NCI-H460 (cell line): ENCODE results near the gene PRDM5. TPM values are rescaled to one million over a fixed set of nuclear protein-coding genes. Genes with fewer than 3 reads are reported as not detected.

ENCODE experiments used
- DNase-seq: peaks from one replicate; pipeline ENCODE4 v3.0.0-alpha.2; 2016; ENCODE audit warnings: low read depth; ENCODE audit errors: extremely low read depth
- total RNA-seq: library from RNA; depleted of rRNA; stranded (reverse); fragments of >200 nt; shearing (Covaris generic); gene quantifications from 2 replicates; pipeline ENCODE4 v1.2.3, GENCODE V29; 2014

Gene PRDM5
- total RNA-seq, 1 experiment from 2014 or later: 11.9 TPM

DNA sequence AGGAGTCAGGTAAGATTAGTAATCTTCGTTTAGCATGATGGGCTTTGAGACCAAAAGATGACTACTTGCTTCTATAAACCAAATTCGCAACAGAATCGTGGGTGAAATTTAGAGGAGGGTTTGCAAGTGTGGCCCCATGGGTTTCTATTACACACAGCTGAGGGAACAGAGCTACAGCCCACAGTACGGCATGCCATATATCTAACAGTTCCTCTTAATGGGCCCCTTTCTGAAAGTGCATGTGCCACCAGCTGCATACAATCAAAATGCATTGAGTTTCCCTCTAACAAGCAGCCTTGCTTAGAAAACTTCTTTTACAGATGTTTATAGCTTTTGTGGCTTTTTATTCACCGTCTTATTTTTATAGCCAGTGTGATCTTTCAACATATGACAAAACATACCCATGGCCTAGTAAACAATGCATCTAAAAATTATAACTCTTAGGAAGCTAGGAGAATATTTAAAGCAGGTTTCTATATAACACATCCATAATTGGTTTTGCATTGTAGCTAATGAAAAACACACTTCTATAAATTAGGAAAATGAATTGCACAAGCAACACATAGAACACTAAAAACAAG, 202.1 kb downstream of the PRDM5 start:
- no peak for DNase-seq

- DNase-seq: peak; percentile 30
These were observed 203.5 kb downstream of the PRDM5 start for GRCh38 chr4:120718979-120719566.

DNA sequence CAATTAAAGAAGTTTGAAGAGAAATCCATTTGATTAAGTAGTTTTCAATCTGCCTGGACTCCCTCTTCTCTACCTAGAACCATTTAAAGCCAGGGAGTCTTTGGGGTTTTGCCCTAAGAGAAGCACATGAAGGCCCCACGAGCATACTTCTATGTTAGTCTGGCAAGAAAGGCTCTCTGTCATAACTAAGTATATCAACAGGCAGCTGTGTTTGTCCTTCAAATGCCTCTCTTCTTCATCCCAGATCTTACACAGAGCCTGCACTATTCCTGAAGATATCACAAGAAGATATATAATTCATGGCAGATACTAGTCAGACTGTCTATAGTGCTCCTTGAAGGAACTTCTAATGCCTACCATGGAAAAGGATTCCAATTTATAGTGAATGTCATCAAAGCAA, 206.2 kb downstream of the PRDM5 start:
- DNase-seq: no peak

DNA sequence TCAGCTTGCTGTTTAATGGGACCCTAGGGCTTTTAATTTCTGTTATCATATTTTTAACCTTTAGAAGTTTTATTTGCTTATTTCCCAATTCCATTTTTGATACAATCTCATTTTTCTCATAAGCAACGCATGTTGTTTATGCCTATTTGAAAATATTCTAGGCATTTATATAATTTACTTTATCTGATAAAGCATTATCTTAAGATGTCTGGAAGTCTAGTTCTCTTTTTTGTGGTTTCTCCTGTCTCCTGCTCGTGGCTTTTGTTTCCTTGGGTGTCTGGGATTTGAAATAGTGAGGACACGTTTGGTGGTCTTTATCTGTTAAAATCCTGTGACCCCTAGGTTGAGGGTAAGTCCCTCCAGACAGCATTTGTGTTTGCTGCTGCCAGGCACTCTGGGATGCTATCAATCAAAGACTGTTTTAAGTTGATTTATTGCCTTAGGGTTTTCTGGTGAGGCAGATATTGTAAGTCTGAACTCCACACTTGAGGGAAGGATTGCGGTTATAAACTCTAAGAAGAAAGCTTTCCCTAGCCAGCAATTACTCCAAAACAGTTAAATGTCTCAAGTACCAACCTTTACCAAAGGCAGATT, 208.0 kb downstream of the PRDM5 start:
- no peak for DNase-seq

- no peak for DNase-seq
These were observed 212.5 kb downstream of the PRDM5 start for GRCh38 chr4:120709991-120710390.

- DNase-seq: no peak
These were observed 218.0 kb downstream of the PRDM5 start for GRCh38 chr4:120704538-120704937.

DNA sequence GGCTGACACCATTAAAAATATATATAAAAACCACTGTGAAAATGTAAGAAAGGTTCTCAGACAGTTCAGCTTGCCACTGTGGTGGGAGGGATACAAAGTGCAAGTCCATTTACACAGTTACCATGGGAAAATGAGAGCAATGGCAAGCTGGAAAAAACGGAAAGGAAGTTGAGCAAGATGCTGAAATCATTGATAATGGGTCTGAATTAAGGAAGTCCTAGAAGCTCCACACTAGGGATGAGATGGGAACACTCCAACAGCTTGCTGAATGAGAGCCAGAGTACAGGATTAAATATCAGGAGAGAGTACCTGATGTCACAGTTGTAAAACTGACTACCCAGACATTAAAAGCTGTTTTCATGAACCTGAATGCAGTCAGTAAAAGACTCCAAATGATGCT, 218.6 kb downstream of the PRDM5 start:
- DNase-seq: no peak

DNA sequence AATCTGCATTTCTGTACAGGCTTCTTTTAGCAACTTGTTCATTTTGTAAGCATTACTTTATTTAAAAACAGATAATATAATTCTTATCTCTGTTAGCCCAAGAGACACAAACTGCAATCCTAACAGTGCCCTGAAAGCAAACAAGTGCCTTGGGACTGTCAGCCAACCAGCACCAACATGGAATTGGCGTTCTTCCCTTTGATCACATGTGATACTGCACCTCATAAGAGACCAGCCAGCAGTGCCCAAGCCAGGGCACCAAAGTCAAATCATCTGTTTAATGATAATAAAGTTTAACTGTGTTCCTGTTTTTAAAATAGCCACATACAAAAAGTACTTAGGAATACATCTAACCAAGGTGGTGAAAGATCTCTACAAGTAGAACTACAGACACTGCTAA, 223.2 kb downstream of the PRDM5 start:
- no peak for DNase-seq

- no peak for DNase-seq
These were observed 227.6 kb downstream of the PRDM5 start for GRCh38 chr4:120694973-120695372.

DNA sequence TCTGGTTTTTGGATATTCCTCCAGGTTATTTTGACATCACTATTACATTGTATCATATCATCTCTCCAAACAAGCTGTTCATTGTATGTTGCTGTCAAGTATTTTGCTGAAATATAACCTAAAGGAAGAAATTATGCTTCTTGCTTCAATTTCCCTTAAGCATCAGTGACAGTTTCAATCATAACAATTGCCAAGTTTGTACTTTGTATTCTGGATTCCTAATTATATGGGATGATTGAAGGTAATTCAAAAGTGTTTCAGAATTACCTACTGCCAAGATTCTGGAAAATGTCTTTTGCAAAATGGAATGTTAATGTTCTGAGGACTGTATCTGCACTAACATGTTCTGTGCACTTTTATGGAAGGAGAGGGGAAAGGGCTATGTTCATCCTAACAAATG, 228.7 kb downstream of the PRDM5 start:
- DNase-seq: no peak

DNA sequence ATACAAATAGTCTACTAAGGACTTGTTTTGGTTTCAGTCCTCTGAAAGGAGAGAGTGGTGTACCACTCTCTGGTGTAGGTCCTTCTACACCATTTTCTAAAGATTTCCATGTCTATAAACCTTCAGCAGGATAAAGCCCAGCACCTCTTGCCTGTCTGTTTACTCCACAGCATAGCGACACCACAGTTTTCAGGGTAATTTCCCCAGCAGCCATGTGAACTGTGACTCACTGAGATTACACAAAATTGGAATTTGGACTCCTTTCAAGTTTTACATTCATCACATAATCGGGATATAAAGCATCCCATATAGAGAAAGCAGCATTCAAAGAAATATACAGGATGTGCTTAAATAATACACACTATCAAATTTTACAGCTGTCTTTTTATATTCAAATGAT, 229.6 kb downstream of the PRDM5 start:
- DNase-seq: peak; percentile 38

DNA sequence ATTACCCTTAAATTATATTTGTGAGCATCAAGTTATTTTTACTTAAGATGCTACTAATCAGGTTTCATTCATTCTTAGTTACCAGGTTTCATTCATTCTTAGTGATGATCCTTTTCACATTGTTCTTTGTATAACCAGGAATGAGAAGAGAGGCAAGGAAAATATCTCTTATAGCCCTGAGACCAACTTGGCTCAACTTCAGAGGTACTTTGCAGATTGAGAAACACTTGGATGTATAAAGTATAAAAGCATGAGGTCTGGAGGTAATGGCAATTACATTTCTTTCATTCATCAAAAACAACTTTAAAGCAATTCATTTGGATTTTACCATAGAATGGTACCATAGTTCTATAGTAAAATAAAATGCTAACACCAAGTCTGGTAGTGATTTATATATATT, 231.0 kb downstream of the PRDM5 start:
- DNase-seq: no peak

GRCh38 chr4:120691106-120691505, 231.4 kb downstream of the PRDM5 start:
- DNase-seq: no peak

DNA sequence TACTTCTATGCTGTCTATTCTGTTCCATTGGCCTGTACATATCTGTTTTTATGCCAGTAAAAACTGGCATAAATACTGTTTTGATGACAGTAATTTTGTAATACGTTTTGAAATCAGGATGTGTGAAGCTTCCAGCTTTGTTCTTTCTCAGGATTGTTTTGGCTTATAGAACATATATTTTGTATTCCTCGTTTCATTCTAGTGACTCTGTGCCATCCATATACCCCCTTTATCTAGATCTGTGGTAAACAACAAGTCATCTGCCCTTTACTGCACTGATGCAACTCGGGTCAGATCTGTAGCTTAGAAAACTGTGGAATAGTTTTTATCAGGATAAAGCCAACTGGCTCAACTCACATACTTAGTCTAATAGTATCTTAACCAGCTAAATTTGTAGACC, 233.7 kb downstream of the PRDM5 start:
- DNase-seq: no peak

- DNase-seq: no peak
These were observed 236.7 kb downstream of the PRDM5 start for GRCh38 chr4:120685756-120686278.

DNA sequence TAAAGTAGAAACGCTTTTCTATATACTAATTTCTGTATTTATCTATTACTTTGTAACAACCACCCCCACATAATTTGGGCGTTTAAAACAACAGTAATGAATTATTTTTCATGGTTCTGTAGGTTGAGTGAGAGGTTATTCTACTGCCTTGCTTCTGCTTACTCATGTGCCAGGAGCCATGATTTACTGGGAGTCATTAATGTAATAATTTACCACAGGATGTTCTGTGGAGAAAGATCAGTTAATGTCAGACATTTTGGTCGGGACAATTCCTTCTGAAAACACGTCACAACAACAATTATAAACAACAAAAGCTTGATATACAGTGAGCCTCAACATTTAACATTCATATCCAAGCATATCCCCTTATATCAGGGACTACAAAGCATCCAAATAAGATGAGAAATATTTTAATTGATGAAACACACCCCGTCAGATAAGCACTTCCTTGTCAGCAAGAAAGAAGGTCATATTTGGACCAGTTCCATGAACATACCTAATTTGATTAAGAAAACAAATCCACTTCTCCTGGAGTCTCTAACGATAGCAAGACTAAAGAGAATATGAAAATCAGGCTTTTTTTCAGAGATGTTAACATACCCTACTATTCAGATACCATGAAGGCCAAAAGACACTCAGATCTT, 238.5 kb downstream of the PRDM5 start:
- no peak for DNase-seq

DNA sequence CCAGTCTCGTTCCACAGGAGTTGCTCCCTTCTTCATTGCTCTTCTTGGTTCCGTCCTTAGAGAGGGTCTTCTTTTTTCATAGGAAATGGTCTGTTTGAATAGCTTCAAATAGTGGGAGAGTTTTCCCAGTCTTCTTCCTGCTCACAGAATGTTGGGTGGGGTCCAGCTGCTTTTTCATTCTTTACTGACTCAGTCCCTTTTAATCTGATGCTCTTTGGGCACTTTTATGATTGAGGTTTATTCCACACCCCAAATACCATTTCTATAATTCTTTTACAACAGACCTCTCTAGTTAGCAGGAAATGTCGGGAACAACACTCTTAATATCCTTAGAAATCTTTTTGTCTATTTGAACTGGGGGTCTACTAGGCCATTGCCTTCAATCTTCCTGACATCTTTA, 239.5 kb downstream of the PRDM5 start:
- no peak for DNase-seq

GRCh38 chr4:120680647-120681228, 241.8 kb downstream of the PRDM5 start:
- no peak for DNase-seq

DNA sequence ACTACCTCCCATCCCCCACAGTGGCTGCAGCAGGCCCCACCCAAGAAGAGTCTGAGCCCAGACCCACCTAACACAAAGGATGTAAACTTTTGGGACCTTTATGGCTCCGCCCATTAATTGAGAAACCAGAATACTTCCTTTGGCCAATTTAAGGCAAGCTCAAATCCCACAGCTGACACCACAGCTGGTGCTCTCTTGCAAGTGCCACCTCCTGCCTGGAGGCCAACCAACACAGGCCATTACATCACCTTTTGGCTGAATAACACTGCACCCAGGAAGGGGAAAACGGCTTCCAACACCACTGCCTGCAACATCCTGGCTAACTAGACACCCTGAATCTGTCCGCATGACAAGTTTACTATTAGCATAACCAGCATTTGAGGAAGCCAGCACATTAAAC, 248.8 kb downstream of the PRDM5 start:
- DNase-seq: no peak

DNA sequence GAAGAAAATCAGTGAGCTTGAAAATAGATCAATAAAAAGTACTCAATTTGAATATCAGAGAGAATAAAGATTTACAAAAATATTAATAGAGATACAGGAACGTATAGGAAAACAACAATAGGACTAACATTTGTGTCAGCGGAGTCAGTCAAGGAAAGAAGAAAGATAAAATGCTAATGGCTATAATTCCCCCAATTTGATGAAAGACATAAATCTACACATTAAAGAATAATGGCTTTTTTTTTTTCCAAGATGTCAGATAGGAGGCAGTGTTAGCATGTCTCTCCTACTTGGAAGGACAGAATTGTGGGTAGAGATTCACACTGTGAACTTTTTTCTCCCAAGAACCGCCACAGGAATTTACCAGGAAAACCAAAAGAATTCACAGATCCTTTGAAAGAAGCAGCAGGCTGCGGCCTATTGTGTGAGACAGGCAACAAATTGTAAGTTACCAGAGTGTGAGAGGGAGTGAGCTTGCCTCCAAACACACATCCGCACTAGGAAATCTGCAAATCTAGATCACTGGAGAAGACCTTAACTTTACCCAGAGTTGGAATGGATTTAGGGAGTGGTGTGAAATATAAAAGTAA, 249.9 kb downstream of the PRDM5 start:
- no peak for DNase-seq

- no peak for DNase-seq
These were observed 250.4 kb downstream of the PRDM5 start for GRCh38 chr4:120672076-120672475.
